OCI-LY7 (cell line): ENCODE results near the gene CRY2. TPM values are rescaled to one million over a fixed set of nuclear protein-coding genes. Genes with fewer than 3 reads are reported as not detected.
"Not testable (repeated sequence)": the region's sequence is repeated elsewhere in the genome, so short reads cannot be mapped to it uniquely, and the experiment has no call there.

Experiments
- BruUV-seq: library from RNA; stranded (reverse); fragments of 400-500 nt; replicated peaks from 2 replicates; lab custom pipeline; 2021; lab: Mats Ljungman, UMichigan
- CTCF ChIA-PET: fragments of 300-600 bp; sonication (Branson Sonifier 250); formaldehyde crosslinking; loops from one replicate; lab custom pipeline; 2022; ENCODE audit warnings: antibody characterized with exemption; ENCODE audit not compliant: unreplicated experiment; lab: Charles Lee
- POLR2A ChIA-PET: fragments of 300-600 bp; sonication (Branson Sonifier 250); formaldehyde crosslinking; loops from one replicate; lab custom pipeline; 2022; ENCODE audit warnings: antibody characterized with exemption; lab: Charles Lee
- DNase-seq: peaks from one replicate; pipeline ENCODE4 v3.0.0-alpha.2; 2015; ENCODE audit warnings: low spot score
- H2AFZ ChIP-seq: fragments of 200-600 bp; sonication (generic), shearing (Covaris generic); 2 replicates; pipeline ENCODE4 v1.6.1; 2014; ENCODE audit warnings: mild to moderate bottlenecking, antibody characterized with exemption, low read length, moderate library complexity
- H3K27ac ChIP-seq: fragments of 200-600 bp; sonication (generic); 2 replicates; pipeline ENCODE4 v1.5.1; 2014; ENCODE audit warnings: mixed run types, low read depth, mild to moderate bottlenecking, moderate library complexity, low read length, inconsistent platforms; ENCODE audit not compliant: poor library complexity, severe bottlenecking
- H3K36me3 ChIP-seq: fragments of 200-600 bp; sonication (generic); 2 replicates; pipeline ENCODE4 v1.6.1; 2014; ENCODE audit warnings: mild to moderate bottlenecking, antibody characterized with exemption, low read length, moderate library complexity, mixed read lengths; ENCODE audit not compliant: insufficient read depth
- H3K4me1 ChIP-seq: fragments of 200-600 bp; sonication (generic); 2 replicates; pipeline ENCODE4 v1.5.1; 2014; ENCODE audit warnings: mild to moderate bottlenecking, low read length; ENCODE audit not compliant: insufficient read depth, poor library complexity, severe bottlenecking
- H3K4me2 ChIP-seq: fragments of 200-600 bp; sonication (generic); 2 replicates; pipeline ENCODE4 v1.6.1; 2014; ENCODE audit warnings: mild to moderate bottlenecking, low read length
- H3K4me3 ChIP-seq: fragments of 200-600 bp; sonication (generic); 2 replicates; pipeline ENCODE4 v1.5.1; 2014; ENCODE audit warnings: mild to moderate bottlenecking, low read depth, low read length; ENCODE audit not compliant: poor library complexity, severe bottlenecking
- H3K79me2 ChIP-seq: fragments of 200-600 bp; sonication (generic); 2 replicates; pipeline ENCODE4 v1.6.1; 2016; ENCODE audit warnings: low read depth, mild to moderate bottlenecking, low read length, moderate library complexity, mixed read lengths; ENCODE audit not compliant: insufficient read depth
- H3K9me2 ChIP-seq: fragments of 200-600 bp; sonication (generic); 2 replicates; pipeline ENCODE4 v1.6.1; 2016; ENCODE audit warnings: mild to moderate bottlenecking, low read length, mixed read lengths; ENCODE audit not compliant: insufficient read depth
- H3K9me3 ChIP-seq: fragments of 200-600 bp; sonication (generic); 2 replicates; pipeline ENCODE4 v1.6.1; 2014; ENCODE audit warnings: mild to moderate bottlenecking, mixed run types, low read length, mixed read lengths
- H4K20me1 ChIP-seq: fragments of 200-600 bp; sonication (generic); 2 replicates; pipeline ENCODE4 v1.6.1; 2014; ENCODE audit warnings: mild to moderate bottlenecking, antibody characterized with exemption, low read length, moderate library complexity, mixed read lengths; ENCODE audit not compliant: insufficient read depth
- CTCF ChIP-seq: fragments of 200-600 bp; sonication (generic); conservative IDR thresholded peaks from 2 replicates; pipeline ENCODE4 v1.5.1; 2014; ENCODE audit warnings: mild to moderate bottlenecking, antibody characterized with exemption, low read length, moderate library complexity, mixed read lengths
- EZH2phosphoT487 ChIP-seq: fragments of 200-600 bp; sonication (generic); IDR thresholded peaks from 2 replicates; pipeline ENCODE4 v1.6.1; 2018; ENCODE audit warnings: low read depth, borderline replicate concordance, mild to moderate bottlenecking, mixed run types, antibody characterized with exemption, low read length, moderate library complexity, mixed read lengths
- intact Hi-C: fragments of 100-400 bp; cut with micrococcal nuclease; formaldehyde crosslinking; loops from one replicate; pipeline ENCODE4 v1.10.0; 2022; ENCODE audit not compliant: unreplicated experiment
- total RNA-seq, 2 experiments: library from RNA; depleted of rRNA in 1 of 2; stranded (reverse); fragments of >200 nt in 1 of 2; shearing (Covaris generic) in 1 of 2; gene quantifications; 2 replicates each; pipeline ENCODE4 v1.2.3, GENCODE V29; 2014 to 2022

Gene CRY2
- total RNA-seq, 2 experiments from 2014 or later, result 19.2 to 24.6 TPM

- no peak for DNase-seq
- intact Hi-C loops, result no loop called here
- POLR2A ChIA-PET, result no interaction called here
- BruUV-seq, result no TSS peak
- CTCF ChIA-PET, result no interaction called here
- Histone ChIP-seq H3K9me3 (no peaks in the 10 kb centered on the region), H3K79me2 (no peaks in the 10 kb centered on the region), H3K36me3 (no peaks in the 10 kb centered on the region), H3K4me2 (no peak overlapping the region), H3K27ac (no peak overlapping the region), H2AFZ (no peak overlapping the region), H3K4me3 (no peak overlapping the region), H4K20me1 (no peaks in the 10 kb centered on the region), H3K9me2 (no peaks in the 10 kb centered on the region), H3K4me1 (peaks cover 13% of the 10 kb centered on the region)
- TF ChIP-seq EZH2phosphoT487, result no peak
- no peak for TF ChIP-seq CTCF
Measured at GRCh38 chr11:45902452-45903380, 55.4 kb downstream of the CRY2 start.

- no peak overlapping the region for H2AFZ ChIP-seq
- POLR2A ChIA-PET, result no interaction called here
- TF ChIP-seq CTCF (no peak), EZH2phosphoT487 (no peak)
- H3K9me3 ChIP-seq, result no peaks in the 10 kb centered on the region
- CTCF ChIA-PET, result no interaction called here
- H3K27ac ChIP-seq, result no peak overlapping the region
- peaks cover 4% of the 10 kb centered on the region for H3K4me1 ChIP-seq
- H3K9me2 ChIP-seq, result no peaks in the 10 kb centered on the region
- no peaks in the 10 kb centered on the region for H4K20me1 ChIP-seq
- BruUV-seq, result no TSS peak
- H3K4me3 ChIP-seq, result no peak overlapping the region
- H3K79me2 ChIP-seq, result no peaks in the 10 kb centered on the region
- H3K36me3 ChIP-seq, result peaks cover under 1% of the 10 kb centered on the region; the same call in 1 of the 2 replicates
- no peak overlapping the region for H3K4me2 ChIP-seq
- intact Hi-C loops, result no loop called here
- no peak for DNase-seq
Measured at GRCh38 chr11:45904309-45904915, 57.1 kb downstream of the CRY2 start.

GRCh38 chr11:45905095-45905494 lies 57.8 kb downstream of the CRY2 start:
- TF ChIP-seq EZH2phosphoT487, result no peak
- TF ChIP-seq CTCF, result no peak
- Histone ChIP-seq H3K9me3 (no peaks in the 10 kb centered on the region), H3K4me3 (no peak overlapping the region), H3K4me2 (no peak overlapping the region), H3K9me2 (no peaks in the 10 kb centered on the region), H2AFZ (no peak overlapping the region), H4K20me1 (no peaks in the 10 kb centered on the region), H3K79me2 (no peaks in the 10 kb centered on the region), H3K4me1 (no peaks in the 10 kb centered on the region), H3K36me3 (peaks cover 8% of the 10 kb centered on the region; the same call in 1 of the 2 replicates), H3K27ac (no peak overlapping the region)
- CTCF ChIA-PET, result no interaction called here
- no TSS peak for BruUV-seq
- intact Hi-C loops, result no loop called here
- POLR2A ChIA-PET, result no interaction called here
- no peak for DNase-seq

- POLR2A ChIA-PET, H2AFZ ChIP-seq, H3K9me2 ChIP-seq, CTCF ChIA-PET, H3K4me3 ChIP-seq, H3K4me1 ChIP-seq, BruUV-seq, DNase-seq, H3K4me2 ChIP-seq, H3K79me2 ChIP-seq, H3K9me3 ChIP-seq, H3K27ac ChIP-seq, intact Hi-C loops, H4K20me1 ChIP-seq: not testable (repeated sequence)
- H3K36me3 ChIP-seq, result peaks cover 11% of the 10 kb centered on the region
Measured at GRCh38 chr11:45905576-45905975, 58.3 kb downstream of the CRY2 start.
